ENCODE results near the gene TGFBR3.

The TGFBR3 gene

GRCh38 chr1:91774520-91775203, 111.3 kb downstream of the TGFBR3 start:
- H3K4me3 ChIP-seq (ENCODE audit: control insufficient read depth, low read depth, low read length): no peak overlapping the region
- no peak for DNase-seq (ENCODE audit: low read depth)
- TF ChIP-seq CTCF (IDR thresholded peaks at IDR 0.05; ENCODE audit: control insufficient read depth, insufficient read depth, low read depth, low read length, missing control alignments): no peak

DNA sequence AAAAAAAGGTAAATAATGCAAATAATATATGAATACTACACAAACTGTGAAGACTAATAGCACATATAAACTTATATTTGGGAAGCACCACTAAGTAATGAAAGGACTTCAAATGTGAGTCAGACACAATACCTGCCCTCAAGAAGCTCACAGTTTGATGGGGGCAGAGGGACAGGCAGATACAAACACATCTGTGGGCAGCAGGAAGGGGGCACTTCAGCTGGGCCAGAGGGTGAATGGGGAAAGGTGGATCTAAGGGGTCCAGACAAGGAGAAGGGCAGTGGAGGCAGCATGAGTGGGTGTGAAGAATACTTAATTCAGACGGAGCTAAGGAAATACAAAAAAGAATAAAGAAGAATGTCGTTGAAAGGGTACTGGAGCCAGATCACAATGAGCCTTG, 114.2 kb downstream of the TGFBR3 start:
- H3K4me3 ChIP-seq (ENCODE audit: control insufficient read depth, low read depth, low read length): no peak overlapping the region
- TF ChIP-seq CTCF (IDR thresholded peaks at IDR 0.05; ENCODE audit: control insufficient read depth, insufficient read depth, low read depth, low read length, missing control alignments): no peak
- DNase-seq (ENCODE audit: low read depth): no peak

GRCh38 chr1:91770667-91771268, 115.2 kb downstream of the TGFBR3 start:
- no peak for TF ChIP-seq CTCF (IDR thresholded peaks at IDR 0.05; ENCODE audit: control insufficient read depth, insufficient read depth, low read depth, low read length, missing control alignments)
- no peak overlapping the region for H3K4me3 ChIP-seq (ENCODE audit: control insufficient read depth, low read depth, low read length)
- DNase-seq (ENCODE audit: low read depth): no peak

GRCh38 chr1:91769742-91770141, 116.2 kb downstream of the TGFBR3 start:
- no peak for DNase-seq (ENCODE audit: low read depth)
- H3K4me3 ChIP-seq (ENCODE audit: control insufficient read depth, low read depth, low read length): no peak overlapping the region
- TF ChIP-seq CTCF (IDR thresholded peaks at IDR 0.05; ENCODE audit: control insufficient read depth, insufficient read depth, low read depth, low read length, missing control alignments): no peak

DNA sequence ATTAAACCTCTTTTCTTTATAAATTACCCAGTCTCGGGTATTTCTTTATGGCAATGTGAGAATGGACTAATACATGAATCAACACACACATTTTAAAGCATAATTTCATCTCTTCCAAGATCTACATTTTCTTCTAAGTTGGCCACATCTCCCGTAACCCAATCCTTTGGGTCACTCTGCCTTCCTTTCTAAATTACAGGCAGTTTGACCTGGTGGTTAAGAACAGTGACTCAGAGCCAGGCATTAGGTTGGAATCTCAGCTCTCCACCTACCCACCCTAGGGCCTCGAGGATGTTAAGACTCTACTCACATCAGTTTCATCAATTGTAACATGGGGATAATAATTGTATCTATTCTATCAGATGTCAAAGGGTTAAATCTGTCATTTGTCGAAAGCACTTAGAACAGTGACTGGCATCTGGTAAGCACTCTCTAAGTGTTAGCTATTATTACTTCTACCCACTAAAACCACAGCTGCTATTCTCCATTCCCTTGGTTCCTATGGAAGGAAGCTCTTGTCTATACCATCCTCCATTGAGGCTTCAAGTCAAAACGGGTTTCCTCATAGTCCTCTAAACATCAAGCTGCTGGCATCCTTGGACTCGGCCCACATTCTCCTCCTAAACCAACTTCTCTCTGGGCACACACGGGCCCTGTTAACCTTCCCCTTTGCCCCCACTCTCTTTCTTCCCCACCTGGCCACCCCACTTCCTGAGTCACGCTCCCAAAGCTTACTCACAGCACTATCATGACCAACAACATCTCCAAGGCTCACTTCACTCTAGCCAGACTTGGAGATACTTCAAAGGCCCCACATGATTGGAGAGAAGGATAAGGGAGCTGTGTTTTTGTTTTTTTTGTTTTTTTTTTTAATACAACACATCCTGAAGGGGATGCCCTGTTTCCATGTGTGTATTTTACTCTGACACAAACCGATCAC, 116.9 kb downstream of the TGFBR3 start:
- no peak for TF ChIP-seq CTCF (IDR thresholded peaks at IDR 0.05; ENCODE audit: control insufficient read depth, insufficient read depth, low read depth, low read length, missing control alignments)
- no peak overlapping the region for H3K4me3 ChIP-seq (ENCODE audit: control insufficient read depth, low read depth, low read length)
- DNase-seq (ENCODE audit: low read depth): no peak

- no peak for DNase-seq (ENCODE audit: low read depth)
- no peak overlapping the region for H3K4me3 ChIP-seq (ENCODE audit: control insufficient read depth, low read depth, low read length)
- no peak for TF ChIP-seq CTCF (IDR thresholded peaks at IDR 0.05; ENCODE audit: control insufficient read depth, insufficient read depth, low read depth, low read length, missing control alignments)
Measured at GRCh38 chr1:91768120-91768519, 117.8 kb downstream of the TGFBR3 start.

All from AG09309 (cell line).